Kidney capillary endothelial cell (primary cell): Measurements from ENCODE around the gene RTN4R.
A peak's percentile ranks its signal among the peaks of the same experiment; 100 is the strongest.
"Not testable (repeated sequence)": the region's sequence is repeated elsewhere in the genome, so short reads cannot be mapped to it uniquely, and the experiment has no call there.

ENCODE experiments used
- DNase-seq: peaks from one replicate; pipeline ENCODE4 v3.0.0-alpha.2; 2018; ENCODE audit warnings: low spot score

RTN4R gene

GRCh38 chr22:20268279-20269012 lies at the start of gene RTN4R:
Gene RTN4R, minus strand, starts transcription at chr22:20268318. Its CDS starts 226 bp downstream, at chr22:20268092.
- DNase-seq: peak; percentile 26

DNA sequence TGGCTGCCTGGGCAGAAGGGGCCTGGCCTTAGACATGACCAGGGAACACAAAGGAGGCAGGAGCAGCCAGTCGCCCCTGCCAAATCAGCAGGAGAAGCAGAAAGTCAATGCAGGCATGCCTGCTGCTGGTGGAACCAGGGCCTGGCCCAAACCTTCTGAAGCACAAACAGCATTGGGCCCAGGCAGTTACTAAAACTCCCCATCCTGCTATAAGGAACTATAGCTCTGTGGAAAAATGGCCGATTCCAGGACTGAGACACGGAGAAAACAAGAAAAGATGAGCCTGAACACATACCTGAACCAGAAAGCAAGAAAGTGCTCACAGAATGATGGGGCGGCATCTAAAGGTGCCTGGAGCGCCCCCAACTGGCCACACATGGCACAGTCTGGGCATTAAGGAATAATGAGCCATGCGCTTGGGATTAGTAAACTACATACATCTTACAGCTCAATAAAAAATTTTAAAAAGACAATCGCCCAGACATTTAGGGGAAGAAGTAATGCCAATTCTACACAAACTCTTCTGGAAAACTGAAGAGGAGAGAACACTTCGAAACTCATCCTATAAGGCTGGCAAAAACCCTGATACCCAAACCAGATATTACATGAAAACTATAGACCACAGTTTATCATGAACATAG lies 49.4 kb upstream of the RTN4R start:
- not testable (repeated sequence) for DNase-seq

GRCh38 chr22:20316844-20317401 lies 48.8 kb upstream of the RTN4R start:
- DNase-seq: no peak

DNA sequence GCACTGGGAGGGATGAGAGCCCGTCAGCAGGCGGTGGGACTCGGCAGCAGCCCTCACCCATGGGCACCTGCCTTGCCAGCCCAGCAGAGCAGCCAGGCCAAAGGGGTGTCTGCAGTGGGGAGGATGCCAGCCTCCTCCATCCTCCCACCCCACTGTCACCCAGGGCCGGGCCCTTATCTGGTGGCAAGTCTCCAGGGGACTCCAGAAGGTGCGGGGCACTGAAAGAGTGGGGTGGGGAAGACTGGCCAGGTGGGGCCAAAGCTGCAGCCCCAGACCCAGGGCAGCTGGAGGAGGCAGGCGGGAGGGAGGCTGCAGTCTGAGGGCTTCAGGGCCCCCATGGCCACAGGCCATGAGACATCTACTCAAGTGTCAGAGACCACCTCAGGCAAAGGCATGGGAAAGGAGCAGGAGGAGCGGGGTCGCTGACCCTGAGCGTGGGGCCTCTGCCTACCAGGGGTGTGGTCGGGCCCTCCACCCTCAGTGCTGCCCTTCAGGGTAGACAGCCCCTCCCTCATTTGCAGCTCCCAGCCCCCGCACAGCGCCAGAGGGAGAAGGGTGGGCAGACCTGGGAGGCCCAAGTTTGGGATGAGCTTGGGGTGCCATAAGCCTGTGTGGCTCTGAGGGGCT lies 48.2 kb upstream of the RTN4R start:
- DNase-seq: no peak

GRCh38 chr22:20315337-20316216 lies 47.5 kb upstream of the RTN4R start:
- no peak for DNase-seq

- DNase-seq: not testable (repeated sequence)
These were observed 46.7 kb upstream of the RTN4R start for GRCh38 chr22:20314741-20315336.

DNA sequence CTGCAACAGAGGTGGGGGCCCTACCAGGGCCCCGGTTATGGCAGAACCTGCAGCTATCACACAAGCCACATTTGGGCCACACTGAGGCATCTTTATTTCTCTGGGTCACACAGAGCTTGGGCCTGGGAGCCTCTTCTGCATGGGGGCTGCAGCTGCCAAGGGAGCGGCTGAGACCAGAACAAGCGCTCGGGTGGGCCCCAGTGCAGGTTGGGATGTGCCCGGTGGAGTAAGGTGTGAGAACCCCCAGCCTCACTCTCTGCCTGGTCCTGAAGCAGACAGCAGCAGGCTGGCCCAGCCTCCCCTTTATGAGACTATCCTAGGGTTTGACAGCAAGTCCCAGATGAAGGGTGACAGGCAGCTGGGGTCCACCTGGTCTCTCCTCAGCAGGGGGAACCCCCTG lies 46.1 kb upstream of the RTN4R start:
- not testable (repeated sequence) for DNase-seq

- not testable (repeated sequence) for DNase-seq
These were observed 45.4 kb upstream of the RTN4R start for GRCh38 chr22:20313306-20314077.

GRCh38 chr22:20312396-20313191 lies 44.5 kb upstream of the RTN4R start:
- DNase-seq: no peak

DNA sequence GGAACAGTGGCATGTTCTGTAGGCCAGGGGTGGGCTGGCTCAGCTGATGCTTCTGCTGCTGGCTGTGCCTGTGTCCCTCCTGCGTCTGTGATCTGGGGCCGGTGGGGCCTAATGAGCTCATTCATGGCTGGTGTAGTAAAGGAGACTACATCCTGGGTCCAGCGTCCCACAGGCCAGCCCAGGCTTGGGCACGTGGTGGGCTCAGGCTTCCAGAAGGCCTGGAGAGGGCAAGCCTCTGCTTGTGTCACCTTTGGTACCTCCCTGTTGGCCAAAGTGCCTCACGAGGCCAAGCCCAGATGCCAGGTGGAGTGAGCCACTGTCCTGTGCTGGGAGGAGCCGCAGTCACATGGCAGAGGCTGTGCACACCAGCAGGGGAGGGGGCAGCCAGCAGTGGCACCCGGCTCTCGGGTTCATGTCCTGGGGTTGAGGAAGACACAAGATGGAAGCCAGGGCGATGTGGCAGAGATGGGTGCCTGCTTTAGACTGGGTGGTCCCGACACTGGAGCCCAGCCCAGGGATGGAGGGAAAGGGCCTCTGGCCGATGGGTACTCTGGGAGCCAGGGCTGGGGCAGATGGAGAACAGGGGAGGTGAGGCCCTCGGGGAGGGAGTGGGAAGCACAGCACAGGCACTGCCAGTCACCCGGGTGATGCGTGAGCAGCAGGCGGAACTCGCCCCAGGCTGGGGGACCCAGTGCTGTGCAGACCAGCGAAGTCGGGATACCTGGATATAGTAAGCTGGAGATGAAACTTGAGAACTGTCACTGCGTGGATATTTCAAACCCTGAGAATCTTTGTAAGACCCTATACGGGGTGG lies 43.3 kb upstream of the RTN4R start:
- not testable (repeated sequence) for DNase-seq

DNA sequence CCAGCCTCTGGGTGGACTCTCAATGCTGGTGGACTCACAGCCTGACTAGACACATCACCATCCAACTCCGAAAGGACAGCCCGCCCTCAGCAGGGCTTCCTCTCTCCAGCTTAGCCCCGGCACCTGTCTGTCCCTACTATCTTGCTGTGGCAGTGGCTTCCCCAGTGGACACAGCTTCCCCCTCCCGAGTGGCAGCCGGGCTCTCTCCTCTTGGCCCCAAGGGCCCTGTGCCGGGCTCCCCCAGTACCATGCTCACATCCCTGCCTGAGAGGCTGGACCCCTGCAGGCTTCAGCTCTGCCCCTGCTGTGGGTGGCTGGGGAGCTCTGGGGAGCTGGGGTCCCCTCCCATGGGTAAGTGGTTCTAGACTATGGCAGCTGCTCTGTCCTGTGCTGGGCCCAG lies 42.7 kb upstream of the RTN4R start:
- DNase-seq: not testable (repeated sequence)

GRCh38 chr22:20310180-20310579 lies 42.1 kb upstream of the RTN4R start:
- not testable (repeated sequence) for DNase-seq

DNA sequence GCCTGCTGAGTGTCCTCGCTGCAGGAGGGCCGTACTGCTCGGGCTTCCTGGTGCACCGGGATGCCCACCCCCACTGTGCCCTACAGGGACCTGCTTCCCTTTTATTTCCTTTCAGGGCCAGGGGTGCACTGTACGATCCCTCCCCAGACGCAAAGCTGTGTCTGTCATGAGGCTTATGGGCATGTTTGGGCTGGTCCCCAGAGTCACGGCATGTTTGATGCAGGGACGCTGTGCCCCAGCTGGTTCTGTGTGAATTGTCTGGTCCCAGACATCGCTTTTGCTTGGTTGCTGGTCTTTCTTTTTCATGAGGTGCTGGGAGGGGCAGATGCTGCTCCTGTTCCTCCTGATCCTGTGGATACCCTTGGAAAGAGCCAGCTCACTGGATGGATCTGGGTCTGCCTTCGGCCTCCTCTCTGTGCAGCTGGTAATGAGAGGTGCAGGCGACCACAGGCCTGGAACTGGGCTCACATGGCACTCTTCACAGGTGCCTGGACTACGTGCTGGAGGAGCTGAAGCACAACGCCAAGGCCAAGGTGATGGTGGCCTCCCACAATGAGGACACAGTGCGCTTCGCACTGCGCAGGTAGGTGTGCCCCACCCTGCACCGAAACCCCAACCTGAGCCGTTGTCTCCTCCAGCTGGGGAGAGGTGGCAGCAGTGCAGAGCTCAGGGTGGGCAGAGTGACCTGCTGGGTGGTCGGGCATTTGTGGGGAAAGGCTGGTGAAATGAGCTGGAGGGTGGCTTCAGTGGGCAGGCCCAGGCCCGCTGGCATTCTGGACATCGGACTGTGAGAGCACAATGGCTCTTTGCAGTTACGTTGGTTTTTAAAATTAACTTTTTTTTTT lies 40.9 kb upstream of the RTN4R start:
- not testable (repeated sequence) for DNase-seq

DNA sequence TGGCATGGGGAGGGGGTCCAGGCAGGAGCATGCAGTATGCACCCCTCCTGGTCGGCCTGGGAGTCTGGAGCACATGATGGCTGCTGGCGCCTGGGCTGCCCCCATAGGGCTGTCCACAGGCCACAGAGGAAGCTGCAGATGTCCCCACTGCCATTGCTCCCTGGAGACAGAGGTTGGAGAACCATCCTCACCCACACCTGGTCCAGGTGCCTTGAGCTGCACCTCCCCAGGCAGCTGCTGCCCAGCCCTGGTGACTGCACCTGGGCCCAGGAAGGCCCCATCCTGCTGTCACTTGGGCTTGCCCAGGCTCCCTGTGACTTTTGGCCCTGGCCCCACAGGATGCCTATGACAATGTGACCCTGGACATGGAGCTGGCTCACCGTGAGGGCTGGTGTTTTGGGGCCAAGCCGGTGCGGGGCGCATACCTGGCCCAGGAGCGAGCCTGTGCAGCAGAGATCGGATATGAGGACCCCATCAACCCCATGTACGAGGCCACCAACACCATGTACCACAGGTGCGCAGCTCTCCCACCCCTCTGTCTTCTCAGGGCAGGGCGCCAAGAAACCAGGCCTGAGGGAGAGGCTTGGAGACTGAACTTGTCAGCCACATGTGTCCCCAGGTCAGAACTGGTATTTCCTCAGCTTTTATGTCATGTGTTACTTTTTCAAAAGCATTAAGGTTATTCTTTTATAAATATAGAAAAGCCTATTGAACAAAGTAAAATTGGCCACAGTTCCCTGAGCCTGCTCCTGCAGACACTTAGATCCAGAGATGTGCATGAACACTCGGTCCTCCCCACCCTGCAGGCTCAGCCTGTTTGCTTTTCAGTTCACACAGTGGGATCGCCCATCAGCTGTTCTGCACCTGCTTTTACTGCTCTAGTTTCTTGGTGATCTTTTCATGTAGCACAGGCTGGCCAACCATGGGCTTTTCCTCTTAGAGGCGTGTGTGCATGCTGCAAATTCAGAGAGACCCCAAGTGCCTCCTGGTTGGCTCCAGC lies 39.6 kb upstream of the RTN4R start:
- DNase-seq: not testable (repeated sequence)

DNA sequence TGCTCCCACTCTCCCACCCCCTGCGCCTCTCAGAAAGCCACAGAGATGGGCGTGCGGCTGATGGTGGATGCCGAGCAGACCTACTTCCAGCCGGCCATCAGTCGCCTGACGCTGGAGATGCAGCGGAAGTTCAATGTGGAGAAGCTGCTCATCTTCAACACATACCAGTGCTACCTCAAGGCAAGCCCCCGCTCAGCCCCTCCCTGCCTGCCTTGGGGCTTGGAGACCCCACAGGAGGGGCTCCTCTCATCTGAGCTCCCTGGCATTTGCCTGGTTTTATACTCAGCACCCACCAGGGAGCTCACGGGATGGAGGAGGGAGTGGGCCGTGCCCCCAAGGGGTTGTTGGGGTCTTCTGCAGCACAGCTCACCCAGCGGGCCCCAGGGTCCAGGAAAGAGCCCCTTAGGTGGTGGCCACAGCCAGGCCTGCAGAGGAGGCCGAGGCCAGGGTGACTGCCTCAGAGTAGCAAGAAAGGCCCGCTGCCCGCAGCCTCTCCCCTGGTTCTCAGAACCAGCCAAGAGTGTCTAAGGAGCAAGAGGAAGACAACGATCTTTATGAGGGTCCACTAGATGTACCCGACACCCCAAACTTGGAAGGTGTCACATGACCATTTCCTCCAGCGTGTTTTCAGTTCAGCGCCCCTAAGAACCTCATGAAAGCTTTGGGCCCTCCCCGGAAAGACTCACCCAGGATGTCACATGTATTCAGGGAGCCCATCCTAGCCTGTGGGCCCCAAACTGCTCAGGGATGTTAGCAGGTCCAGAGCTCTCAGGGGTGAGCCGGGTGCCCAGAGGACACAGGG lies 38.7 kb upstream of the RTN4R start:
- DNase-seq: not testable (repeated sequence)
